Trophoblast cell (in vitro differentiated cells and primary cell): ENCODE results near the gene UBE2L5.

Experiments used
- DNase-seq, 2 donors: peaks; one replicate each; pipeline ENCODE4 v3.0.0-alpha.2; 2016
- H2AFZ ChIP-seq: 2 replicates; pipeline ENCODE4 v1.6.1; 2013; ENCODE audit warnings: low read length, moderate library complexity, mild to moderate bottlenecking; ENCODE audit not compliant: insufficient read depth, poor library complexity
- H2AK5ac ChIP-seq: 2 replicates; pipeline ENCODE4 v1.6.1; 2013; ENCODE audit warnings: mild to moderate bottlenecking, low read length
- H2BK120ac ChIP-seq: 2 replicates; pipeline ENCODE4 v1.6.1; 2013; ENCODE audit warnings: low read length, mild to moderate bottlenecking, moderate library complexity; ENCODE audit not compliant: insufficient read depth, poor library complexity
- H2BK12ac ChIP-seq: 2 replicates; pipeline ENCODE4 v1.6.1; 2013; ENCODE audit warnings: mild to moderate bottlenecking, low read length, moderate library complexity
- H2BK5ac ChIP-seq: 2 replicates; pipeline ENCODE4 v1.6.1; 2013; ENCODE audit warnings: low read length, low read depth, moderate library complexity, mild to moderate bottlenecking; ENCODE audit not compliant: poor library complexity
- H3K14ac ChIP-seq: 2 replicates; pipeline ENCODE4 v1.6.1; 2013; ENCODE audit warnings: mild to moderate bottlenecking, low read length
- H3K18ac ChIP-seq: 2 replicates; pipeline ENCODE4 v1.6.1; 2013; ENCODE audit warnings: mild to moderate bottlenecking, low read length
- H3K23ac ChIP-seq: 2 replicates; pipeline ENCODE4 v1.6.1; 2013; ENCODE audit warnings: low read length
- H3K27ac ChIP-seq: 2 replicates; pipeline ENCODE4 v1.5.1; 2013; ENCODE audit warnings: low read depth, mild to moderate bottlenecking, inconsistent platforms, low read length, moderate library complexity
- H3K27me3 ChIP-seq: 2 replicates; pipeline ENCODE4 v1.6.1; 2013; ENCODE audit warnings: inconsistent platforms, mild to moderate bottlenecking, low read length, moderate library complexity; ENCODE audit not compliant: insufficient read depth
- H3K36me3 ChIP-seq, 2 experiments: 1 replicate in 1 of 2; 2 replicates in 1 of 2; pipeline ENCODE4 v1.6.1; 2013; ENCODE audit warnings: low read length in 2 of 2, mild to moderate bottlenecking in 2 of 2, moderate library complexity in 1 of 2; ENCODE audit not compliant: insufficient read depth in 2 of 2, control insufficient read depth in 1 of 2
- H3K4ac ChIP-seq: 2 replicates; pipeline ENCODE4 v1.6.1; 2013; ENCODE audit warnings: low read depth, mild to moderate bottlenecking, low read length, moderate library complexity
- H3K4me1 ChIP-seq, 2 experiments: 1 replicate in 1 of 2; 2 replicates in 1 of 2; pipeline ENCODE4 v1.6.1; 2013; ENCODE audit warnings: low read length in 2 of 2, mild to moderate bottlenecking in 2 of 2, moderate library complexity in 1 of 2; ENCODE audit not compliant: insufficient read depth in 2 of 2, control insufficient read depth in 1 of 2
- H3K4me2 ChIP-seq: 2 replicates; pipeline ENCODE4 v1.6.1; 2013; ENCODE audit warnings: inconsistent platforms, mild to moderate bottlenecking, low read length, moderate library complexity
- H3K4me3 ChIP-seq: 2 replicates; pipeline ENCODE4 v1.5.1; 2013; ENCODE audit warnings: mild to moderate bottlenecking, low read depth, low read length, inconsistent platforms
- H3K79me1 ChIP-seq: one replicate; pipeline ENCODE4 v1.6.1; 2013; ENCODE audit warnings: low read length
- H3K79me2 ChIP-seq: 2 replicates; pipeline ENCODE4 v1.6.1; 2013; ENCODE audit warnings: low read length, mild to moderate bottlenecking; ENCODE audit not compliant: control insufficient read depth, insufficient read depth, poor library complexity
- H3K9ac ChIP-seq: 2 replicates; pipeline ENCODE4 v1.6.1; 2013; ENCODE audit warnings: mild to moderate bottlenecking, low read length
- H3K9me3 ChIP-seq: 2 replicates; pipeline ENCODE4 v1.6.1; 2013; ENCODE audit warnings: low read depth, mild to moderate bottlenecking, control low read depth, inconsistent platforms, low read length; ENCODE audit not compliant: insufficient read depth
- H4K12ac ChIP-seq: 2 replicates; pipeline ENCODE4 v1.6.1; 2013; ENCODE audit warnings: low read depth, mild to moderate bottlenecking, low read length, moderate library complexity
- H4K8ac ChIP-seq: 2 replicates; pipeline ENCODE4 v1.6.1; 2013; ENCODE audit warnings: low read depth, mild to moderate bottlenecking, low read length, moderate library complexity
- H4K91ac ChIP-seq: one replicate; pipeline ENCODE4 v1.6.1; 2013; ENCODE audit warnings: low read depth, mild to moderate bottlenecking, low read length, moderate library complexity
- WGBS: extraction: QIAGEN DNeasy Blood & Tissue Kit; methylation state at CpG from one replicate; pipeline ENCODE4 v1.1.7; 2013; ENCODE audit warnings: missing lambda C conversion rate; ENCODE audit not compliant: insufficient read length, insufficient coverage; ENCODE audit errors: extremely low coverage; 5-methylcytosine and 5-hydroxymethylcytosine counted together

The UBE2L5 gene

DNA sequence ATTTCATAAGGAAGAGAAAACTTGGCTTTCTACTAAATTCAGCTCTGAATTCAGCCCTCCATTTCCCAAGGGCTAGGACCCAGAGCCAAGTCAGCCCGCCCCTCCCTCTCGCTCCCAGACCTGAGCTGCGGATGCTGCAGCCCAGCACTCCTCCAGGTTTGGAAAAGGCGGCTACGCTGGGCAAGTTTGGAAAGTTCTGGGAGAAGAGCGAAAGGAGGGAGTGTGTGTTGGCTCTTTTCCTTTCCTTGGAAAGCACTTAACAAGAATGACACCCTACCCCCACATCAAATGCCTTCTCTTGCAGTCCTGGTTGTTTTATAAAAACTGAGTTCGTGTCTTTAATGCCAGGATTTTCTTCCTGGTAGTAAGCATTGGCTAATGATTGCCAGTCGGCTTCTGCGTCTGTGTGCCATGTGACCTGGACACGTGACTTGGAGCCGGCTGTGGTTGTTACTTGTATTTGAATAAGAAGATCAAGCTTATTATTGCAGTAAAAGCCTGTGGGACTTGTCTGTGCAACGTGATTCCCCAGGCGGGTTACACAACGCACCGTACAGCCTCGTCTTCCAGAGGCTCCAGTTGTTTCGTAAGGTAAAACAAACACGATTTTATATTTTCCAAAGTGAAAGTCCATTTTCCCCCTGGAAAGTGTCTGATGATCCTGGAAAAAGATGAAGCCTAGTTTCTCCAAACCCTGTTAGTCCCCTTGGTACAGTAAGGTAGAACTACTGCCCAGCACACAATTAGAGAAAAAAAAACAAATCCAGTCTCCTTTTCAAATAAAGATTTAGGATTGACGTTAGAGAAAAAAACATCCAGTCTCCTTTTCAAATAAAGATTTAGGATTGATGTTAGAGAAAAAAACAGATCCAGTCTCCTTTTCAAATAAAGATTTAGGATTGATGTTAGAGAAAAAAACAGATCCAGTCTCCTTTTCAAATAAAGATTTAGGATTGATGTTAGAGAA is 26.8 kb upstream of the UBE2L5 start:
- H4K8ac ChIP-seq: peak overlapping the region; percentile 46
- no peak overlapping the region for H2BK12ac ChIP-seq
- H3K9me3 ChIP-seq: no peaks in the 10 kb centered on the region
- H3K4me1 ChIP-seq: peaks cover 0 to 5% of the 10 kb centered on the region in 2 experiments
- peak; percentile 76 to 78 for DNase-seq
- H4K91ac ChIP-seq: peak overlapping the region; percentile 20
- H2BK5ac ChIP-seq: no peak overlapping the region
- H3K27ac ChIP-seq: no peak overlapping the region
- H2AK5ac ChIP-seq: no peak overlapping the region
- peaks cover 4% of the 10 kb centered on the region for H3K27me3 ChIP-seq
- H3K79me2 ChIP-seq: no peaks in the 10 kb centered on the region
- peaks cover 3% of the 10 kb centered on the region for H3K79me1 ChIP-seq
- H3K14ac ChIP-seq: no peak overlapping the region
- peak overlapping the region; percentile 72 for H2AFZ ChIP-seq
- no peak overlapping the region for H3K4me3 ChIP-seq
- H3K23ac ChIP-seq: no peak overlapping the region
- no peaks in the 10 kb centered on the region for H3K36me3 ChIP-seq
- no peak overlapping the region for H2BK120ac ChIP-seq
- no peak overlapping the region for H3K4ac ChIP-seq
- peak overlapping the region; percentile 69 for H3K4me2 ChIP-seq
- WGBS: no CpG with 5 or more reads among the region's 19 CpGs
- peak overlapping the region; percentile 71 for H3K9ac ChIP-seq
- no peak overlapping the region for H4K12ac ChIP-seq
- H3K18ac ChIP-seq: no peak overlapping the region

DNA sequence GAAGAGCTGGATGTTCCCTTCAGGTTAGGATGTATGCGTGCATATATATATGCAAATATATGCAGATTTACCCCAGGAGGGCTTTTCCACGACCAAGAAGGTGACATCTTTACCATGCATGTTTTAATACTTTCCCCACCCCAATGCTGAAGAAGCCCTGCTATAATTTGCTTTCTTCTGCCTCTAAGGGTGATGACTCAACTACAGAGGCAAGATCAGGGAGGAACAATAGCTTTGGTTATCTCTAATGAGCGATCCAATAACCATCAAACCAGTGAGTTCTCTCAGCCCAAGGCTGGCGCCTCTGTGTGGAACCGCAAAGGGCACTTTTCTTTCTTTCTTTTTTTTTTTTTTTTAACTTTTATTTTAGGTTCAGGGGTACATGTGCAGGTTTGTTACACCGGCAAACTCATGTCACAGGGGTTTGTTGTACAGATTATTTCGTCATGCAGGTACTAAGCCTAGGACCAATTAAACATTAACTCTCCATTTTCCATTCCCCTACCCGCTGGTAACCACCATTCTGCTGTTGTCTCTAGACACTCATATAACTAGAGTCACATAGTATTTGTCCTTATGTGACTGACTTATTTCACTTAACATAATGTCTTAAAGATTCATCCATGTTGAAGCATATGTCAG is 25.7 kb upstream of the UBE2L5 start:
- peak in 1 of 2 donors; percentile 10 for DNase-seq
- Histone ChIP-seq H3K9ac (no peak overlapping the region), H2BK12ac (no peak overlapping the region), H3K79me2 (no peaks in the 10 kb centered on the region), H3K27me3 (peaks cover 4% of the 10 kb centered on the region), H3K4ac (no peak overlapping the region), H3K23ac (no peak overlapping the region), H3K36me3 (no peaks in the 10 kb centered on the region), H4K12ac (no peak overlapping the region), H3K9me3 (no peaks in the 10 kb centered on the region), H3K27ac (no peak overlapping the region), H3K18ac (no peak overlapping the region), H4K8ac (no peak overlapping the region), H4K91ac (no peak overlapping the region), H3K4me1 (peaks cover 0 to 5% of the 10 kb centered on the region in 2 experiments), H2AFZ (no peak overlapping the region), H2AK5ac (no peak overlapping the region), H2BK120ac (no peak overlapping the region), H2BK5ac (no peak overlapping the region), H3K4me2 (no peak overlapping the region), H3K79me1 (peaks cover 3% of the 10 kb centered on the region), H3K14ac (no peak overlapping the region), H3K4me3 (no peak overlapping the region)
- no CpG with 5 or more reads among the region's 8 CpGs for WGBS

DNA sequence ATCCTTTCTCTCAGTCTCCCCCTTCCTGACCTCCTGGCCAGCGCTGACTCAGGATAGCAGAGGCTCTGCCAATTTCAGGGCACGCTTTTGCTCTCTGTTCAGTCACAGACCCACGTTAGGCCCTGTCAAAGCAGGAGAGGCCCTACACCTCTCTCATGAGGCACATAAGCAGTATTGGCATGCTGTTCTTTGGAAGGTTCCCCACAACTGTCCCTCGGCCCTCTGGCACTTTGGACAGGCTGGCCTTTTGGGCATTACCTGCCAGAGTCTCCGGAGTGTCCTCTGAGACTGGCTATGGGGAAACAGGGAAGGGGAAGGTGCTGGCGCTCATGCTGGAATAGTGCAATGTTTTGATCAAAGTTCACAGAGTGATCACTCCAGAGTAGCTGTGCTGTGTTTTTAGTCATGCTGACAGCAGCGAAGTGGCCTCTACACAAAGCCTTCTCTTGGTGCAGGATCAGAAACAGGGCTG is 23.7 kb upstream of the UBE2L5 start:
- peaks cover 3% of the 10 kb centered on the region for H3K79me1 ChIP-seq
- H2BK120ac ChIP-seq: no peak overlapping the region
- no peak overlapping the region for H4K8ac ChIP-seq
- no peak overlapping the region for H4K91ac ChIP-seq
- H3K23ac ChIP-seq: no peak overlapping the region
- no peaks in the 10 kb centered on the region for H3K36me3 ChIP-seq
- H2BK12ac ChIP-seq: no peak overlapping the region
- H3K18ac ChIP-seq: no peak overlapping the region
- H3K4me3 ChIP-seq: no peak overlapping the region
- H2BK5ac ChIP-seq: no peak overlapping the region
- no peaks in the 10 kb centered on the region for H3K79me2 ChIP-seq
- no peak overlapping the region for H3K4me2 ChIP-seq
- no peak overlapping the region for H3K14ac ChIP-seq
- no peak for DNase-seq
- H3K4ac ChIP-seq: no peak overlapping the region
- H4K12ac ChIP-seq: no peak overlapping the region
- peaks cover 0 to 5% of the 10 kb centered on the region in 2 experiments for H3K4me1 ChIP-seq
- H3K27ac ChIP-seq: no peak overlapping the region
- no peaks in the 10 kb centered on the region for H3K9me3 ChIP-seq
- H2AK5ac ChIP-seq: no peak overlapping the region
- no peak overlapping the region for H2AFZ ChIP-seq
- WGBS: no CpG with 5 or more reads among the region's 7 CpGs
- peaks cover 1% of the 10 kb centered on the region for H3K27me3 ChIP-seq
- H3K9ac ChIP-seq: no peak overlapping the region

DNA sequence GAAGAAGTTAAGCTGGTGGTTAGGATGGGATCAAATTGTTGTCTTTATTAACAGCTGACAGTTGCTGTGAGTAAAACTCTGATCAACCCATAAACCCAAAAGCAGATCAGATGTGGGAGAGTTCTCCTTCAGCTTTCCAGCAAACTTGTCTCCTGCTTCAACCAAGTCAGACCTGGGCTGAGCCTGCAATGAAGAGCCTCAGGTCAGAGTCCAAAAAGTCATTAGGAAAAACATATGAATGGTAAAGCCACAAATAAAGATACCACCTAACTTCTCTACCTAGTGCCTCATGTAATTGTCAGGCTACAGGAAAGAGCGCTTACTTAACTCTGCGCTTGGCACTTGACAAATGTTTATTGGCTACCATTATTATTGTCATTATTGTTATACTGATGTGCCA is 21.9 kb upstream of the UBE2L5 start:
- H2BK12ac ChIP-seq: no peak overlapping the region
- H2AK5ac ChIP-seq: no peak overlapping the region
- no peak overlapping the region for H4K91ac ChIP-seq
- no peak overlapping the region for H2BK120ac ChIP-seq
- H3K4me2 ChIP-seq: no peak overlapping the region
- no peaks in the 10 kb centered on the region for H3K36me3 ChIP-seq
- WGBS: no CpG with 5 or more reads among the region's 2 CpGs
- no peaks in the 10 kb centered on the region for H3K79me2 ChIP-seq
- no peak overlapping the region for H3K4ac ChIP-seq
- no peak overlapping the region for H4K8ac ChIP-seq
- H2BK5ac ChIP-seq: no peak overlapping the region
- no peaks in the 10 kb centered on the region for H3K9me3 ChIP-seq
- no peak overlapping the region for H2AFZ ChIP-seq
- H3K9ac ChIP-seq: no peak overlapping the region
- H3K23ac ChIP-seq: no peak overlapping the region
- H4K12ac ChIP-seq: no peak overlapping the region
- H3K79me1 ChIP-seq: no peaks in the 10 kb centered on the region
- no peak overlapping the region for H3K18ac ChIP-seq
- peaks cover 0 to 2% of the 10 kb centered on the region in 2 experiments for H3K4me1 ChIP-seq
- no peak overlapping the region for H3K4me3 ChIP-seq
- H3K14ac ChIP-seq: no peak overlapping the region
- H3K27ac ChIP-seq: no peak overlapping the region
- no peaks in the 10 kb centered on the region for H3K27me3 ChIP-seq
- no peak for DNase-seq
